GM12874 (cell line): ENCODE measurements around the gene CEP131.

ENCODE experiments used
- TF ChIP-seq, protein P1 (sequence below): IDR thresholded peaks from 2 replicates; pipeline ENCODE4 v1.5.1; 2011; ENCODE audit warnings: low read depth, mild to moderate bottlenecking, control low read depth, low read length, moderate library complexity; ENCODE audit not compliant: insufficient read depth

CEP131 gene

DNA sequence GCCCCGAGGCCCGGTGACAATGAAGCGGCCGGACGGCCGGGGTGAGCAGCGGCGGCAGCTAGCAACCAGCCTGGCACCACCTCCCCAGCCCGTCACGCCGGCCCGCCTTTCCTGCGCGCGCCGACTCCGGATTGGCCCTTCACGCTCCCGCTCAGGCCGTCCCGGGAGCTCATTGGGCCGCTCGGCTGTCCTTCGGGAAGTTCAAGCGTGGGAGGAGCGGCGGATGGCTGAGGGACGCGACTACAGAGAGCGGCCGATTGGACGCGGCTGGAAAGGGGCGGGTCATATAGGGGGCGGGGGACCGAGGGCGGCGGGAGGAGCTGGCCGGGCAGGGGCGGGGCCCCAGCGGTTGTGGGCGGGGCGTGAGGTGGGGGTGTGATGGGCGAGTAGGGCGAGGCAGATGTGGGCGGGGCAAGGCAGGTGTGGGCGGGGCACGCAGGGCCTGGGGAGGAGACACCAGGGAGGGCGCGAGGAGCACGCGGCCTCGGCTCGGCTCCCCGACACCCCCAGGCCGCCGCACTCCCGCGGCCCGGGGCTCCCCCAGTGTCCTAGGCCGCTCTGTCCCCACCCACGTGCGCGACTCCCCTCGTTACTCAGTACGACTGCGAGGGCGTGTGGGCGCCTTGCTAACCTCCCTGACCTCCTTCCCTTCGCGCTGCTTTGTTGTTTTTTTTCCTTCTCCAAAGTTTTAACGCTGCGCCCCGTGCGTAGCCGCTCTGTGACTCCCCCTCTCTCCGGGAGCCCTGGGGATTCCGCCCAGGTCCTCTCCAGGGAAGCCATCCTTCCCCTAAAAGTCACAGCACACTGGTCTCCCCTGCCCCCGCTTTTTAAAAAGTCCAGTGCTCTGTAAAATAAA is at the start of gene CEP131:
CEP131 (minus strand) TSS at position 60 of the 856 bp plus-strand sequence. CDS start 2,909 bp downstream, outside the sequence.
- TF ChIP-seq, protein P1, sequence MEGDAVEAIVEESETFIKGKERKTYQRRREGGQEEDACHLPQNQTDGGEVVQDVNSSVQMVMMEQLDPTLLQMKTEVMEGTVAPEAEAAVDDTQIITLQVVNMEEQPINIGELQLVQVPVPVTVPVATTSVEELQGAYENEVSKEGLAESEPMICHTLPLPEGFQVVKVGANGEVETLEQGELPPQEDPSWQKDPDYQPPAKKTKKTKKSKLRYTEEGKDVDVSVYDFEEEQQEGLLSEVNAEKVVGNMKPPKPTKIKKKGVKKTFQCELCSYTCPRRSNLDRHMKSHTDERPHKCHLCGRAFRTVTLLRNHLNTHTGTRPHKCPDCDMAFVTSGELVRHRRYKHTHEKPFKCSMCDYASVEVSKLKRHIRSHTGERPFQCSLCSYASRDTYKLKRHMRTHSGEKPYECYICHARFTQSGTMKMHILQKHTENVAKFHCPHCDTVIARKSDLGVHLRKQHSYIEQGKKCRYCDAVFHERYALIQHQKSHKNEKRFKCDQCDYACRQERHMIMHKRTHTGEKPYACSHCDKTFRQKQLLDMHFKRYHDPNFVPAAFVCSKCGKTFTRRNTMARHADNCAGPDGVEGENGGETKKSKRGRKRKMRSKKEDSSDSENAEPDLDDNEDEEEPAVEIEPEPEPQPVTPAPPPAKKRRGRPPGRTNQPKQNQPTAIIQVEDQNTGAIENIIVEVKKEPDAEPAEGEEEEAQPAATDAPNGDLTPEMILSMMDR = no peak

DNA sequence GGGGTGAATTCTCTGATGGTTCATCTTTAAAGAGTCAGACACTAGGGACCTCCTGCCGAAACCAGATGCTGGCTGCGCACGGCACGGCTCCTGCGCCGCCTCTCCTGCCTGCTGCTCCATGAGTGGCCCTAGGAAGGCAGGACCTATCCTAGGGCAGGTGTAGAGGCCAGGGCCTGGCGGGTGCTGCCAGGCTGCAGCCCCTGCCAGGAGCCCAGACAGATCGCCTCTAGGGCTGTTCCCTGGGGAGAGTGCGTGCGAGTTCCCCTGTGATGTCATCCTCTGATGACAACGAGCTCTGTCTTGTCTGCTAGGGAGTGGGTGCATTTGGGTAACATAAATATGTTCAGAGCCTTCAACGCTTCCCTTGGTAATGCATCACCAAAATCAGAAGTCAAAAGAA is 48.5 kb upstream of the CEP131 start:
- TF ChIP-seq, protein P1 = no peak

DNA sequence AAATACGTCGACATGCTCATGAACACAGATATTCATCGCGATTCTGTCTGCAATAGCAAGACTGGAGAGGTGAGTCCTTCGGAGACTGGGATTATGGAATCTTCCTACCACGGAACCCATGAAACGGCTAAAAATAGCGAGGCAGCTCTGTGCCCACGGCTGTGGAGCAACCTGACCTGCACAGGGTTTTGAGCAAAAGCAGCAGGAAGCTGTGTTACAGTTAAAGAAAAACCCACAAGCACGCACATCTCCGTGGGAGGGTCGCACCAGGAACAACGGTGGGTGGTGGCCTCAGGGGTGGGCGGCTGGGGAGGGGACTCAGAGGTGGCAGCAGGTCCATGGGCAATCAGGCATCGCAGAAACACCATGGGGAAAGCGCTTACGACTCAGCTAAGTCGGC is 47.5 kb upstream of the CEP131 start:
- TF ChIP-seq, protein P1 = no peak

DNA sequence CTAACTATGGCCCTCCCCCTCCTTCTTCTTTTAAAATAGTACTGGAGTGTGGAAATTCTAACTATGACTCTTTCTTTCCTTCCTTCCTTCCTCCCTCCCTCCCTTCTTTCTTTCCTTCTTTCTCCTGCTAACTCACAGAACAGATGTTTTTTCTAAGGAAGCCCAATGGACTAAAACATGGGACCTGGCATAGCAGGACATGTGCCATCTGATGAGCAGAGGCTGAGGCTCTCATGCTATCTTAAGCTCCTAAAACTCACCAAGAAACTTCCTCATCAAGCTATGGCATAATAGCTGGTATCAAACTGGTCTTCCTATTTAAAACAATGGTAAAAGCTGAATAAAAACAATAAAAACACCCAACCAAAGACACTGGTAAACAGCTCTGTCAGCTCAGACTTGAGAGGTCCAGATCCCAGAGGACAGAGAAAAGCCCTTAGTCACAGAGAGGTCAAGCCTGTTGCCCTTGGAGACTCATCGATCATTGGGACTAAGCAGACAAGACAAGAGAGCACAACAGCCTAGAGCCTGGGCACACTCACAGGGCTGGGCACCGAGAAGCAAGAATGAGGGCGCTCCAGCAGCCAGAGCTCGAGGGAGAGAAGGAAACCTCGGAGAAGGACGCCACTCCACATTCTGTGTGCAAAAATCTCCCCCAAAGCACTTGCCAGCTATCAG is 44.8 kb upstream of the CEP131 start:
- TF ChIP-seq, protein P1 = no peak

DNA sequence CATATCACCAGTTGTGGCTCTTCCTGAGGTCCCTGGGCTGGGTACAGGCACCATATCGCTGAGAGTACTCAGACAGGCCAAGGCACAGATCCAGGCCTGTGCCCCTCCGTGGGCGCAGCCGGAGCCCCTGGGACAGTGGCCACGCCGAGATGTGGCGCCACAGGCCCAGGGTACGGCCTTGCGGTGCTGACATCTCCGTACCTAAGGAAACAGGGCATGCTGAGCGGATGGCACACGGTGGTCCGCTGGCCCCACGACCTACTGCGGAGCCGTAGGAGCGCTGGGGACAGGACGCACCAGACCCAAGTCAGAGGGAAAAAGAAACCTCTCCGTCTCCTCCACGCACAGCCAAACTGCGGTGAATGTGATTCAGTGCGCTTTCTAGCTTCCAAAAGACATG is 42.8 kb upstream of the CEP131 start:
- TF ChIP-seq, protein P1 = no peak

DNA sequence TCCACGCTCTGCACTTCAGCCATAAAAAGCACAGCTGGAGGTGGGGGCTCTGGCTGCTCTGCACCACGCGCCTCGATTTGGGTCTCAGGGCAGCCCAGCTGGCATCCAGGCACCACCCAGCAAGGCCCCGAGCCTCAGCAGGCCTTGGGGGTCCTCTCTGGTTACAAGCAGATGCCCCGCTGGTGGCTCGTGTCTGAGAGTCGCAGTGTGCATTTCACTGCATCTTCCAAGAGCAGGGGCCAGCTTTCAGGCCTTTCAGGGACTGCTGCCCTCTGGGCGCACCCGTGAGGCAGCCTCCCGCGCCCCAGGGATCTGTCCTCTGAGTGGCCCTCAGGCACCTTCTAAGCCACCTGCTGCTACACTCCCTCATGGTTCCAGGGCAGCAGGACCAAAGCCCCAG is 41.9 kb upstream of the CEP131 start:
- TF ChIP-seq, protein P1 = no peak

DNA sequence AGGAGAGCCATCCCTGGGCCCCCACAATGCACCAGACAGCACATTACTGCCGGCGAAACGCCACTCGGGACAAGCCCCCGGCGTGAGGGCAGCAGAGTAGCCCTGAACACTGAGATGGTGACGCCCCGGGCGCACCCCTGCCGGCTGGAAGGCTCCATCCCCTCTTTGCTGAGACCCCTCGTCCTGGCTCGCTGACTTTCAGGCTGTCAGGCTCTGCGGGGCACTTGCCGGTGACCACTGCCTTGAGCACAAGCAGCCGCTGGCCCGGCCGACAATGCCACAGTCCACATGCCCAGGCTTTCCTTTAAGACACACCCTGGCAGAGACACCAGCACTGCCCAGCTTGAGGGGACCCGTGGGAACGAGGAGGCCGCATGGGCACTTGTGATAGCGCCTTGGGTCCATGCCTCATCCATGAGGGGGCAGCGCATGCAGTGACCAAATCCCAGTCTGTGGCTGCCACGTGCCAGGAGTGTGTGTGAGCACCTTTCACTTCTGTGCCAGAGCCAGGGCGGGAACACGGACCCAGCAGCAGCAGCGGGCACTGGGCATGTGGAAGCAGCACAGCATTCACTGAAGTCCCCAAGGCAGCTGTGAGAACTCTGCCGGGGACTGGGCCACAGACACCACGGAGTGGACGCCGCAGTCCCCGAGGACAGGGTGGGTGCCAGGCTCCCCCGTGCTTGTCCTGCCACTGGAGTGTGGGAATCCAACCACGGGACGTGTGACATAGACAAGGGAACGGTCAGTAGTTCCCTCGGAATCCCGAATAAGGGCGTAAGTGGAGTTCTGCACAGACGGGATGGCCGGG is 40.8 kb upstream of the CEP131 start:
- TF ChIP-seq, protein P1 = no peak
